Smooth muscle cell of the brain vasculature (primary cell): Measurements from ENCODE around the gene PARS2.
"Not testable (repeated sequence)": the region's sequence is repeated elsewhere in the genome, so short reads cannot be mapped to it uniquely, and the experiment has no call there.

Source experiments
- DNase-seq: peaks from one replicate; pipeline ENCODE4 v3.0.0-alpha.2; 2012; ENCODE audit warnings: low read depth, low spot score

The PARS2 gene

GRCh38 chr1:54800041-54800898 lies 35.9 kb upstream of the PARS2 start:
- no peak for DNase-seq

GRCh38 chr1:54798769-54799641 lies 34.7 kb upstream of the PARS2 start:
- DNase-seq = no peak

GRCh38 chr1:54798206-54798605 lies 33.9 kb upstream of the PARS2 start:
- DNase-seq = no peak

- DNase-seq = no peak
Measured at GRCh38 chr1:54796902-54797301, 32.6 kb upstream of the PARS2 start.

GRCh38 chr1:54795841-54796468 lies 31.6 kb upstream of the PARS2 start:
- DNase-seq = no peak

- DNase-seq = no peak
Measured at GRCh38 chr1:54795356-54795665, 31.0 kb upstream of the PARS2 start.

GRCh38 chr1:54794451-54795355 lies 30.4 kb upstream of the PARS2 start:
- no peak for DNase-seq

GRCh38 chr1:54792686-54793282 lies 28.5 kb upstream of the PARS2 start:
- no peak for DNase-seq

- DNase-seq = no peak
Measured at GRCh38 chr1:54791880-54792522, 27.7 kb upstream of the PARS2 start.

GRCh38 chr1:54788459-54788858 lies 24.1 kb upstream of the PARS2 start:
- no peak for DNase-seq

GRCh38 chr1:54787604-54788003 lies 23.3 kb upstream of the PARS2 start:
- no peak for DNase-seq

- DNase-seq = no peak
Measured at GRCh38 chr1:54786778-54787177, 22.5 kb upstream of the PARS2 start.

- no peak for DNase-seq
Measured at GRCh38 chr1:54784066-54784465, 19.7 kb upstream of the PARS2 start.

GRCh38 chr1:54782588-54782987 lies 18.3 kb upstream of the PARS2 start:
- no peak for DNase-seq

- no peak for DNase-seq
Measured at GRCh38 chr1:54782156-54782555, 17.8 kb upstream of the PARS2 start.

- no peak for DNase-seq
Measured at GRCh38 chr1:54781023-54781723, 16.9 kb upstream of the PARS2 start.

GRCh38 chr1:54777431-54777830 lies 13.1 kb upstream of the PARS2 start:
- no peak for DNase-seq

- no peak for DNase-seq
Measured at GRCh38 chr1:54777011-54777410, 12.7 kb upstream of the PARS2 start.

- DNase-seq = not testable (repeated sequence)
Measured at GRCh38 chr1:54775828-54776721, 11.8 kb upstream of the PARS2 start.
